ENCODE data around the gene PARD3. TPM values are rescaled to one million over a fixed set of nuclear protein-coding genes. Genes with fewer than 3 reads are reported as not detected.

PARD3 gene
- total RNA-seq, 1 donor from 2014 or later: 35.4 TPM

DNA sequence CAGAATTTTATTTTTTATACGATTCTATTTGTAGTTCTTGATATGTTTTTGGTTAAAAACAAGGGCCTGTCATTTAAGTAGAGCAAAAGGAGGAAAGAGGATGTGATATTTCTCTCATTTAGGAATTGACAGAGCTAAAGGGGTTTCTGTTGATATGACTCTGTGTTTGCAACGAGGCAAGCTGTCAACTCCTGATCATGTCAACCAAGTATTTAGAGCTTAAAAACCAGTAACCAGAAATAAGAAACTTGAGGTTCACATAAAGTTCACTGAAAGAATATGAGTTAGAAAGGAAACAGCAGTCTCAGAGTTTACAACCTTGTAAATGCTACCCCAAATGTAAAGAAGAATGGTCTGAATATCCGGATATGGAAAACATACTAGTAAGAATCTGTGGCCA, 434.2 kb downstream of the PARD3 start:
- Mint-ChIP-seq H3K27me3 (ENCODE audit: low read depth, unreplicated experiment) (no peaks in the 10 kb centered on the region), H3K36me3 (ENCODE audit: low read depth, unreplicated experiment) (peaks cover 4% of the 10 kb centered on the region), H3K9me3 (ENCODE audit: unreplicated experiment) (no peaks in the 10 kb centered on the region), H3K4me1 (ENCODE audit: low read depth, unreplicated experiment) (no peaks in the 10 kb centered on the region), H3K4me3 (ENCODE audit: unreplicated experiment) (no peak overlapping the region), H3K27ac (ENCODE audit: unreplicated experiment) (no peak overlapping the region)
- FAIRE-seq: no peak
- DNase-seq (ENCODE audit: low read depth): no peak
- H3K4me1 ChIP-seq (ENCODE audit: insufficient read depth, low read length): no peaks in the 10 kb centered on the region
- no peak for TF ChIP-seq EZH2 (IDR thresholded peaks at IDR 0.05; ENCODE audit: insufficient read depth, low read length)
- TF ChIP-seq, protein P1, sequence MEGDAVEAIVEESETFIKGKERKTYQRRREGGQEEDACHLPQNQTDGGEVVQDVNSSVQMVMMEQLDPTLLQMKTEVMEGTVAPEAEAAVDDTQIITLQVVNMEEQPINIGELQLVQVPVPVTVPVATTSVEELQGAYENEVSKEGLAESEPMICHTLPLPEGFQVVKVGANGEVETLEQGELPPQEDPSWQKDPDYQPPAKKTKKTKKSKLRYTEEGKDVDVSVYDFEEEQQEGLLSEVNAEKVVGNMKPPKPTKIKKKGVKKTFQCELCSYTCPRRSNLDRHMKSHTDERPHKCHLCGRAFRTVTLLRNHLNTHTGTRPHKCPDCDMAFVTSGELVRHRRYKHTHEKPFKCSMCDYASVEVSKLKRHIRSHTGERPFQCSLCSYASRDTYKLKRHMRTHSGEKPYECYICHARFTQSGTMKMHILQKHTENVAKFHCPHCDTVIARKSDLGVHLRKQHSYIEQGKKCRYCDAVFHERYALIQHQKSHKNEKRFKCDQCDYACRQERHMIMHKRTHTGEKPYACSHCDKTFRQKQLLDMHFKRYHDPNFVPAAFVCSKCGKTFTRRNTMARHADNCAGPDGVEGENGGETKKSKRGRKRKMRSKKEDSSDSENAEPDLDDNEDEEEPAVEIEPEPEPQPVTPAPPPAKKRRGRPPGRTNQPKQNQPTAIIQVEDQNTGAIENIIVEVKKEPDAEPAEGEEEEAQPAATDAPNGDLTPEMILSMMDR (IDR thresholded peaks at IDR 0.05; ENCODE audit: insufficient read depth, low read depth, low read length): no peak
- H3K4me2 ChIP-seq (ENCODE audit: low read length): no peak overlapping the region
- no peak overlapping the region for H2AFZ ChIP-seq (ENCODE audit: low read depth, low read length)
- H3K27me3 ChIP-seq (ENCODE audit: insufficient read depth, low read length): no peaks in the 10 kb centered on the region
- H3K36me3 ChIP-seq (ENCODE audit: insufficient read depth, low read length): no peaks in the 10 kb centered on the region
- H3K27ac ChIP-seq (ENCODE audit: low read depth, low read length): no peak overlapping the region
- H3K9me3 ChIP-seq (ENCODE audit: insufficient read depth, low read depth, low read length): no peaks in the 10 kb centered on the region
- H4K20me1 ChIP-seq (ENCODE audit: insufficient read depth, low read length): no peaks in the 10 kb centered on the region
- no peak overlapping the region for H3K9ac ChIP-seq (ENCODE audit: low read length)
- no peaks in the 10 kb centered on the region for H3K79me2 ChIP-seq (ENCODE audit: insufficient read depth, low read length)
- no peak overlapping the region for H3K4me3 ChIP-seq (ENCODE audit: insufficient read depth, low read depth, low read length)

DNA sequence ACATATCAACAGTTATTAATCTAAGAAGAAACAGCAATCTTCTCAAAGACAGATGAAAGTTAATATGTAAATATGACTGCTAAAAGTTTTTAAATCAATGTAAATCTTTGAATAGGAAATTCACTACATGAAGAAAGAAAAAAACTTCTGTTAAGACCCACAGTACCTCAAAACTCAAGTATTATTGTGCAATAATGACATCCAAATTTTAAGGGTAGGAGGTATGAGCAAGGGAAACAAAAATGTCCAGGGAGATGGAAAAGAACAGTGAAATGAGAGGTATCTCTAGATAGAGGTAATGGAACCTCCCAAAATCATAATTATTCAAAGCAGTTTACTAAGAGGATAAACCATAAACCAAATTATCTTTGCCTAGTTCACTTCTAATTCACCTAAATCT, 436.8 kb downstream of the PARD3 start:
- H2AFZ ChIP-seq (ENCODE audit: low read depth, low read length): no peak overlapping the region
- H3K27ac ChIP-seq (ENCODE audit: low read depth, low read length): no peak overlapping the region
- H3K4me3 ChIP-seq (ENCODE audit: insufficient read depth, low read depth, low read length): no peak overlapping the region
- no peak overlapping the region for H3K9ac ChIP-seq (ENCODE audit: low read length)
- H3K36me3 ChIP-seq (ENCODE audit: insufficient read depth, low read length): no peaks in the 10 kb centered on the region
- H3K9me3 Mint-ChIP-seq (ENCODE audit: unreplicated experiment): no peaks in the 10 kb centered on the region
- H3K9me3 ChIP-seq (ENCODE audit: insufficient read depth, low read depth, low read length): no peaks in the 10 kb centered on the region
- H3K79me2 ChIP-seq (ENCODE audit: insufficient read depth, low read length): no peaks in the 10 kb centered on the region
- DNase-seq (ENCODE audit: low read depth): no peak
- H3K36me3 Mint-ChIP-seq (ENCODE audit: low read depth, unreplicated experiment): peaks cover 4% of the 10 kb centered on the region
- H4K20me1 ChIP-seq (ENCODE audit: insufficient read depth, low read length): no peaks in the 10 kb centered on the region
- H3K4me1 ChIP-seq (ENCODE audit: insufficient read depth, low read length): no peaks in the 10 kb centered on the region
- H3K27me3 Mint-ChIP-seq (ENCODE audit: low read depth, unreplicated experiment): no peaks in the 10 kb centered on the region
- H3K4me3 Mint-ChIP-seq (ENCODE audit: unreplicated experiment): no peak overlapping the region
- no peaks in the 10 kb centered on the region for H3K27me3 ChIP-seq (ENCODE audit: insufficient read depth, low read length)
- peaks cover 3% of the 10 kb centered on the region for H3K4me1 Mint-ChIP-seq (ENCODE audit: low read depth, unreplicated experiment)
- H3K4me2 ChIP-seq (ENCODE audit: low read length): no peak overlapping the region
- H3K27ac Mint-ChIP-seq (ENCODE audit: unreplicated experiment): no peak overlapping the region
- FAIRE-seq: no peak
- TF ChIP-seq, protein P1 (IDR thresholded peaks at IDR 0.05; ENCODE audit: insufficient read depth, low read depth, low read length): no peak
- no peak for TF ChIP-seq EZH2 (IDR thresholded peaks at IDR 0.05; ENCODE audit: insufficient read depth, low read length)

DNA sequence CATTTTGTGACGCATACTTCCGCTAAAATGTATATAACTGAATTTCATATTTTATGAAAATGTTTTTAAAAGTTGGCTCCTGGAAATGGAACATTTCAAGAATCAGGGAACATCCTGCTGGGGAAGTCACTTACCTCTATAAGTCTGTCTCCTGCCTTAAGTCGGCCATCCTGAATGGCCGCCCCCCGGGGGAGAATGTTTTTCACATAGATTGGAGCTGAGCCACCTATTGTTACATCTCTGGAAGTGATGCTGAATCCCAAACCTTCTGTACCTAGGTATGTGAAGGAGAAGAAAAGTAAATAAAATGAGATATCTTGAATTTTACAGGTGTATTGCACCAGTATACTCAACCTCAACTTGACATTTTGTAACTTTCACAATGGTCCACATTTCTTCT, 437.3 kb downstream of the PARD3 start:
- Histone ChIP-seq H3K9ac (ENCODE audit: low read length) (no peak overlapping the region), H3K27me3 (ENCODE audit: insufficient read depth, low read length) (no peaks in the 10 kb centered on the region), H3K4me2 (ENCODE audit: low read length) (no peak overlapping the region), H2AFZ (ENCODE audit: low read depth, low read length) (no peak overlapping the region), H3K36me3 (ENCODE audit: insufficient read depth, low read length) (no peaks in the 10 kb centered on the region), H3K9me3 (ENCODE audit: insufficient read depth, low read depth, low read length) (no peaks in the 10 kb centered on the region), H3K27ac (ENCODE audit: low read depth, low read length) (no peak overlapping the region), H3K79me2 (ENCODE audit: insufficient read depth, low read length) (no peaks in the 10 kb centered on the region), H3K4me1 (ENCODE audit: insufficient read depth, low read length) (no peaks in the 10 kb centered on the region), H4K20me1 (ENCODE audit: insufficient read depth, low read length) (no peaks in the 10 kb centered on the region), H3K4me3 (ENCODE audit: insufficient read depth, low read depth, low read length) (no peak overlapping the region)
- H3K9me3 Mint-ChIP-seq (ENCODE audit: unreplicated experiment): no peaks in the 10 kb centered on the region
- no peaks in the 10 kb centered on the region for H3K27me3 Mint-ChIP-seq (ENCODE audit: low read depth, unreplicated experiment)
- FAIRE-seq: no peak
- H3K36me3 Mint-ChIP-seq (ENCODE audit: low read depth, unreplicated experiment): peaks cover 4% of the 10 kb centered on the region
- no peak for TF ChIP-seq EZH2 (IDR thresholded peaks at IDR 0.05; ENCODE audit: insufficient read depth, low read length)
- TF ChIP-seq, protein P1 (IDR thresholded peaks at IDR 0.05; ENCODE audit: insufficient read depth, low read depth, low read length): no peak
- DNase-seq (ENCODE audit: low read depth): no peak
- H3K4me3 Mint-ChIP-seq (ENCODE audit: unreplicated experiment): no peak overlapping the region
- H3K27ac Mint-ChIP-seq (ENCODE audit: unreplicated experiment): no peak overlapping the region
- peaks cover 3% of the 10 kb centered on the region for H3K4me1 Mint-ChIP-seq (ENCODE audit: low read depth, unreplicated experiment)

All from astrocyte (in vitro differentiated cells and primary cell).